Mesodermal cell (in vitro differentiated cells): Measurements from ENCODE around the gene DNAJB13.
A peak's percentile ranks its signal among the peaks of the same experiment; 100 is the strongest.
"Not testable (repeated sequence)": the region's sequence is repeated elsewhere in the genome, so short reads cannot be mapped to it uniquely, and the experiment has no call there.

Source experiments
- H3K27ac ChIP-seq: 2 replicates; pipeline ENCODE4 v1.7.0; 2013; ENCODE audit warnings: mild to moderate bottlenecking, low read depth, low read length, moderate library complexity; ENCODE audit not compliant: severe bottlenecking
- H3K36me3 ChIP-seq: 2 replicates; pipeline ENCODE4 v1.7.1; 2013; ENCODE audit warnings: mild to moderate bottlenecking, low read length, moderate library complexity; ENCODE audit not compliant: control insufficient read depth, insufficient read depth
- H3K4me1 ChIP-seq: one replicate; pipeline ENCODE4 v1.7.1; 2013; ENCODE audit warnings: mild to moderate bottlenecking, low read length; ENCODE audit not compliant: insufficient read depth, control insufficient read depth, poor library complexity, severe bottlenecking
- H3K4me3 ChIP-seq: 2 replicates; pipeline ENCODE4 v1.7.0; 2013; ENCODE audit warnings: low read length, control low read depth, mild to moderate bottlenecking; ENCODE audit not compliant: insufficient read depth, poor library complexity, severe bottlenecking; ENCODE audit errors: extremely low read depth
- H3K9me3 ChIP-seq: 2 replicates; pipeline ENCODE4 v1.7.1; 2013; ENCODE audit warnings: mild to moderate bottlenecking, low read length, moderate library complexity; ENCODE audit not compliant: control insufficient read depth
- WGBS, 2 experiments: methylation state at CpG; one replicate each; pipeline ENCODE4 v1.1.5; 2013; ENCODE audit warnings: missing lambda C conversion rate in 2 of 2; ENCODE audit not compliant: insufficient coverage in 2 of 2; 5-methylcytosine and 5-hydroxymethylcytosine counted together

The DNAJB13 gene

GRCh38 chr11:73978576-73979086 is 27.8 kb downstream of the DNAJB13 start:
- Histone ChIP-seq H3K4me3 (no peak overlapping the region), H3K27ac (no peak overlapping the region), H3K9me3 (no peaks in the 10 kb centered on the region), H3K36me3 (peaks cover 59% of the 10 kb centered on the region), H3K4me1 (peaks cover 18% of the 10 kb centered on the region)
- WGBS, 2 experiments, result 81 to 94% methylated on average over 2 to 3 of the region's 3 CpGs

GRCh38 chr11:73980001-73980961 is 29.5 kb downstream of the DNAJB13 start:
- Histone ChIP-seq H3K9me3 (no peaks in the 10 kb centered on the region), H3K27ac (no peak overlapping the region), H3K4me3 (no peak overlapping the region), H3K4me1 (peaks cover 18% of the 10 kb centered on the region), H3K36me3 (peaks cover 49% of the 10 kb centered on the region)
- WGBS, 2 experiments, result 91 to 97% methylated on average over 2 to 4 of the region's 6 CpGs

GRCh38 chr11:73981051-73981805 is 30.4 kb downstream of the DNAJB13 start:
- H3K4me3 ChIP-seq, result peak overlapping the region; percentile 53
- H3K27ac ChIP-seq, result no peak overlapping the region
- peaks cover 40% of the 10 kb centered on the region for H3K36me3 ChIP-seq
- WGBS, 2 experiments, result 92% methylated on average over 8 to 11 of the region's 13 CpGs
- peaks cover 18% of the 10 kb centered on the region for H3K4me1 ChIP-seq
- H3K9me3 ChIP-seq, result no peaks in the 10 kb centered on the region

- no peaks in the 10 kb centered on the region for H3K9me3 ChIP-seq
- 2% methylated on average over 19 to 40 of the region's 43 CpGs for WGBS, 2 experiments
- peaks cover 18% of the 10 kb centered on the region for H3K4me1 ChIP-seq
- H3K4me3 ChIP-seq, result peak within 1 kb of the TSS; percentile 53
- peak within 1 kb of the TSS; percentile 81 for H3K27ac ChIP-seq
- H3K36me3 ChIP-seq, result peaks cover 26% of the 10 kb centered on the region
These were observed 31.8 kb downstream of the DNAJB13 start, which contains the start of gene UCP2 for GRCh38 chr11:73982595-73982989. Gene UCP2 (minus strand): TSS chr11:73982843. CDS start chr11:73978378, 4,465 bp downstream.

- WGBS, 2 experiments, result 2 to 3% methylated on average over 40 to 52 of the region's 56 CpGs
- Histone ChIP-seq H3K9me3 (no peaks in the 10 kb centered on the region), H3K36me3 (peaks cover 20% of the 10 kb centered on the region), H3K4me1 (peaks cover 18% of the 10 kb centered on the region), H3K4me3 (peak overlapping the region; percentile 53), H3K27ac (peak overlapping the region; percentile 81)
These were observed 32.3 kb downstream of the DNAJB13 start for GRCh38 chr11:73982990-73983740.

- H3K36me3 ChIP-seq, result peaks cover 13% of the 10 kb centered on the region
- 79 to 88% methylated on average over 9 to 13 of the region's 18 CpGs for WGBS, 2 experiments
- no peaks in the 10 kb centered on the region for H3K9me3 ChIP-seq
- H3K4me3 ChIP-seq, result peak overlapping the region; percentile 53
- peaks cover 18% of the 10 kb centered on the region for H3K4me1 ChIP-seq
- peak overlapping the region; percentile 81 for H3K27ac ChIP-seq
These were observed 33.1 kb downstream of the DNAJB13 start for GRCh38 chr11:73983741-73984538.

GRCh38 chr11:73985661-73986060 is 34.8 kb downstream of the DNAJB13 start:
- not testable (repeated sequence) for H3K4me3 ChIP-seq, H3K36me3 ChIP-seq, H3K9me3 ChIP-seq, H3K27ac ChIP-seq
- peaks cover 11% of the 10 kb centered on the region for H3K4me1 ChIP-seq
- 96 to 100% methylated on average over 2 of the region's 4 CpGs for WGBS, 2 experiments

- Histone ChIP-seq H3K9me3 (no peaks in the 10 kb centered on the region), H3K4me3 (no peak overlapping the region), H3K4me1 (no peaks in the 10 kb centered on the region), H3K27ac (no peak overlapping the region), H3K36me3 (no peaks in the 10 kb centered on the region)
- WGBS, 2 experiments, result 94 to 100% methylated on average over 1 to 3 of the region's 7 CpGs
These were observed 37.4 kb downstream of the DNAJB13 start for GRCh38 chr11:73988227-73988626.

- Histone ChIP-seq H3K4me1 (no peaks in the 10 kb centered on the region), H3K4me3 (no peak overlapping the region), H3K27ac (no peak overlapping the region), H3K36me3 (no peaks in the 10 kb centered on the region), H3K9me3 (no peaks in the 10 kb centered on the region)
- WGBS, 2 experiments, result 79% methylated on average over 2 of the region's 6 CpGs; no CpG with 5 or more reads in 1 of the 2 experiments
These were observed 38.3 kb downstream of the DNAJB13 start for GRCh38 chr11:73989156-73989555.
